Osteoblast (primary cell): Measurements from ENCODE around the gene RABGAP1L. TPM values are rescaled to one million over a fixed set of nuclear protein-coding genes. Genes with fewer than 3 reads are reported as not detected.

ENCODE experiments used
- DNase-seq: peaks from one replicate; pipeline ENCODE4 v3.0.0; 2011; ENCODE audit warnings: low spot score, mixed read lengths; ENCODE audit not compliant: insufficient read length; ENCODE audit errors: missing footprints
- H2AFZ ChIP-seq: 2 replicates; pipeline ENCODE4 v1.6.0; 2011; ENCODE audit warnings: mild to moderate bottlenecking, low read length
- H3K27ac ChIP-seq: 2 replicates; pipeline ENCODE4 v1.5.1; 2011; ENCODE audit warnings: mild to moderate bottlenecking, low read depth, low read length, moderate library complexity
- H3K27me3 ChIP-seq: 2 replicates; pipeline ENCODE4 v1.6.0; 2012; ENCODE audit warnings: mild to moderate bottlenecking, control low read depth, inconsistent platforms, low read length, moderate library complexity; ENCODE audit not compliant: insufficient read depth
- H3K36me3 ChIP-seq: 2 replicates; pipeline ENCODE4 v1.5.1; 2011; ENCODE audit warnings: mild to moderate bottlenecking, low read length, control low read depth, moderate library complexity; ENCODE audit not compliant: insufficient read depth
- H3K4me1 ChIP-seq: 2 replicates; pipeline ENCODE4 v1.5.1; 2011; ENCODE audit warnings: mild to moderate bottlenecking, low read length, control low read depth, moderate library complexity; ENCODE audit not compliant: insufficient read depth
- H3K4me2 ChIP-seq: 2 replicates; pipeline ENCODE4 v1.6.0; 2011; ENCODE audit warnings: mild to moderate bottlenecking, low read length; ENCODE audit not compliant: insufficient read depth
- H3K4me3 ChIP-seq: fragments of 200-600 bp; sonication (generic); 3 replicates; pipeline ENCODE4 v1.5.1; 2012; ENCODE audit warnings: mild to moderate bottlenecking, low read length, inconsistent platforms; ENCODE audit not compliant: insufficient read depth
- H3K79me2 ChIP-seq: 2 replicates; pipeline ENCODE4 v1.6.0; 2012; ENCODE audit warnings: mild to moderate bottlenecking, low read length, control low read depth, inconsistent platforms; ENCODE audit not compliant: insufficient read depth
- H3K9me3 ChIP-seq: 2 replicates; pipeline ENCODE4 v1.5.1; 2011; ENCODE audit warnings: low read depth, low read length, control low read depth
- H4K20me1 ChIP-seq: 2 replicates; pipeline ENCODE4 v1.6.0; 2012; ENCODE audit warnings: mild to moderate bottlenecking, low read length, control low read depth; ENCODE audit not compliant: insufficient read depth
- CTCF ChIP-seq: IDR thresholded peaks from 2 replicates; pipeline ENCODE4 v1.5.1; 2011; ENCODE audit warnings: mild to moderate bottlenecking, low read depth, low read length, moderate library complexity; ENCODE audit errors: extremely low read depth
- total RNA-seq: library from RNA; depleted of rRNA; stranded (reverse); fragments of >200 nt; gene quantifications from 2 replicates; pipeline ENCODE4 v1.2.3, GENCODE V29; 2012

The RABGAP1L gene
- total RNA-seq, 1 donor, result 30.0 TPM

GRCh38 chr1:174197547-174197946 is 38.2 kb downstream of the RABGAP1L start:
- Histone ChIP-seq H3K27me3 (no peaks in the 10 kb centered on the region), H2AFZ (no peak overlapping the region), H3K9me3 (no peaks in the 10 kb centered on the region), H3K79me2 (no peaks in the 10 kb centered on the region), H3K4me1 (no peaks in the 10 kb centered on the region), H3K4me3 (no peak overlapping the region), H4K20me1 (no peaks in the 10 kb centered on the region), H3K27ac (no peak overlapping the region), H3K4me2 (no peak overlapping the region), H3K36me3 (no peaks in the 10 kb centered on the region)
- DNase-seq, result no peak
- no peak for TF ChIP-seq CTCF

GRCh38 chr1:174198202-174198601 is 38.9 kb downstream of the RABGAP1L start:
- Histone ChIP-seq H3K27me3 (no peaks in the 10 kb centered on the region), H3K79me2 (no peaks in the 10 kb centered on the region), H2AFZ (no peak overlapping the region), H3K9me3 (no peaks in the 10 kb centered on the region), H3K4me2 (no peak overlapping the region), H3K4me3 (no peak overlapping the region), H3K36me3 (no peaks in the 10 kb centered on the region), H4K20me1 (no peaks in the 10 kb centered on the region), H3K4me1 (no peaks in the 10 kb centered on the region), H3K27ac (no peak overlapping the region)
- DNase-seq, result no peak
- no peak for TF ChIP-seq CTCF

- H3K4me1 ChIP-seq, result no peaks in the 10 kb centered on the region
- peaks cover 16% of the 10 kb centered on the region for H3K79me2 ChIP-seq
- no peak overlapping the region for H3K4me3 ChIP-seq
- H4K20me1 ChIP-seq, result no peaks in the 10 kb centered on the region
- H2AFZ ChIP-seq, result no peak overlapping the region
- no peaks in the 10 kb centered on the region for H3K9me3 ChIP-seq
- no peak overlapping the region for H3K27ac ChIP-seq
- no peak for TF ChIP-seq CTCF
- no peak overlapping the region for H3K4me2 ChIP-seq
- no peaks in the 10 kb centered on the region for H3K36me3 ChIP-seq
- H3K27me3 ChIP-seq, result no peaks in the 10 kb centered on the region
- DNase-seq, result no peak
Observed at GRCh38 chr1:174200746-174201145, 41.4 kb downstream of the RABGAP1L start.

- H3K4me2 ChIP-seq, result no peak overlapping the region
- H3K4me1 ChIP-seq, result no peaks in the 10 kb centered on the region
- H2AFZ ChIP-seq, result no peak overlapping the region
- TF ChIP-seq CTCF, result no peak
- no peaks in the 10 kb centered on the region for H3K27me3 ChIP-seq
- no peak for DNase-seq
- no peaks in the 10 kb centered on the region for H4K20me1 ChIP-seq
- H3K9me3 ChIP-seq, result no peaks in the 10 kb centered on the region
- H3K4me3 ChIP-seq, result no peak overlapping the region
- H3K27ac ChIP-seq, result no peak overlapping the region
- no peaks in the 10 kb centered on the region for H3K36me3 ChIP-seq
- H3K79me2 ChIP-seq, result peaks cover 33% of the 10 kb centered on the region
Observed at GRCh38 chr1:174204697-174205308, 45.5 kb downstream of the RABGAP1L start.
